ENCODE measurements around the gene SUCO.
A peak's percentile ranks its signal among the peaks of the same experiment; 100 is the strongest.

Gene SUCO

GRCh38 chr1:172517545-172517944, 15.4 kb upstream of the SUCO start:
- FAIRE-seq, result no peak

DNA sequence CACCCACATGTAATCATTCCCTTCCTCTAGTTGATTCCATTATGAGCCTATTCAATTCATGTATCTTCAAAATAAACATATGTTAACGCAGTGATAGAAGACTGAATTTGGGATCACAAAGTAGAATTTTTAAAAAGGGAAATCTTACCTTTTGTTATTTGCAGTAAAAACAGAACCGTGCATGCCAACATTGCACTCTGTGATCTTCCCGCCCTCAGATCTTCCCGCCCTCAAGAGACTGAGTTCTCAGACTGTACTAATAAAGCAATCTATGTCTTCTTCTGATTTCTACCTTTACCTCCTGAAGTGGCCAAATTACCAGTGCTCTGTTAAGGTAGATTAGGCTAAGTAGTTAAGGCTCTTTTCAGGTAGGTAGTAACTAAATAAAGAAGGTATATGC, 3.6 kb upstream of the SUCO start:
- FAIRE-seq, result no peak

DNA sequence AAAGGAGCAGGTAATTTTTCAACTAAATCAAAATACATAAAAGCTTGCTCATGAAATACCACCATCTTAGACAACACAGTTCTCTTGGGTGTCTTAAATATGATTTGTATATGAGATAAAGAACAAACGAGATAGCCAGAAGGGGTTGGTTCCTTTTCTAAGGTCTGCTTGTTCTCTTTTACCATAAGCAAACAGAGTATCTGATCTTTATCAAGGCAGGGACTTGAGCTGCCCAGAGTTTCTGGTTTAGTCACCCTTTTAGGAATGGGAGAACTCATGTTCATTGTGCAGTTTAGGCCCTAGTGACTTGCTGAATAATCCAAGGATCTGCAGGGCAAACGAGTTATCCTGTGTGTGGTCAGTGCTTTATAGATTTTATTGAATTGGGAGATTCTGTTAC, 3.0 kb upstream of the SUCO start:
- FAIRE-seq, result no peak

- peak; percentile 51 for FAIRE-seq
Observed at GRCh38 chr1:172531412-172532182, 1.4 kb upstream of the SUCO start.

GRCh38 chr1:172532183-172532699, 709 bp upstream of the SUCO start:
- FAIRE-seq, result peak; percentile 99

GRCh38 chr1:172533513-172534151, 682 bp downstream of the SUCO start:
- FAIRE-seq, result no peak

DNA sequence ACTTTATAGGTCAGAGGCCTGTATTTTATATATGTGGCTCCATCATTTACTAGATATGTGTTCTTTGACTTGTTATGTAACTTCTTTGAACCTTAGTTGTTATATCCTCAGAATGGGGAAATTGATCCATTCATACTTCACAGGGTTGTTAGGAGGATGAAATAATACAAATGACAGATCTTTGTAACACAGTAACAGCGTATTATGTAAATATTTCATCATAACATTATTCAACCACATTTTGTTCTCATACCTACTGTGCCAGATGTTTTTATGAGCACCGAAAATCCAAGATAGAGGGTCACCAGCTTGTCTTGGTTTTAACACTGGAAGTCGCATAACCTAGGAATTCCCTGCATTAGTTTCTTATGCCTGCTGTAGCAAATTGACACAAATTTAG, 3.3 kb downstream of the SUCO start:
- no peak for FAIRE-seq

- FAIRE-seq, result no peak
Observed at GRCh38 chr1:172537366-172537765, 4.4 kb downstream of the SUCO start.

DNA sequence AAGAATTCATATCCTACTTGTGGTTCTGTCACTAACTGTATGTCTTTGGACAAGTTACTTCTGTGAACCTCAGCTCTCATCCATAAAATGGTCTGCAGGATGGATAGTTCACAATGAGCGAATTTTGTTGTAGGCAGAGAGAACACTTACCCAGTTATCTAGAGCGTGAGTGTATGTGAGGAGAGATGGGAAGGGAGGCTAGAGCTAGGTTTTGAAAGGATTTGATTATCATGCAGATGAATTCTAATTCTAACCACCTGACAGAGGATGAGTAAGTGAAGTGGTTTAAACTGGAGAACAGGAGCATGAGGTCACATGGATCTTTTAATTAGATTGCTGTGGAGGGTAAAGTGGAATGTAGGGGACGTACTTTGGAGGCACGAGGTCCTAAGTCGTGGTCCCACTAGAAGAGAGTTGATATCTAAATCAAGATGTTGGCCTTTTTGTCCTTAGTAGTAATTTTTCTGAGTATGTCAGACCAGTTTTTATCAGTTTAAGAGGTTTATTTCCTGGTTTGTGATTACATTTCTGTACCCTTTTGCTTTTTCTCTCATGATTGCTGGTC, 5.0 kb downstream of the SUCO start:
- peak; percentile 58 for FAIRE-seq

DNA sequence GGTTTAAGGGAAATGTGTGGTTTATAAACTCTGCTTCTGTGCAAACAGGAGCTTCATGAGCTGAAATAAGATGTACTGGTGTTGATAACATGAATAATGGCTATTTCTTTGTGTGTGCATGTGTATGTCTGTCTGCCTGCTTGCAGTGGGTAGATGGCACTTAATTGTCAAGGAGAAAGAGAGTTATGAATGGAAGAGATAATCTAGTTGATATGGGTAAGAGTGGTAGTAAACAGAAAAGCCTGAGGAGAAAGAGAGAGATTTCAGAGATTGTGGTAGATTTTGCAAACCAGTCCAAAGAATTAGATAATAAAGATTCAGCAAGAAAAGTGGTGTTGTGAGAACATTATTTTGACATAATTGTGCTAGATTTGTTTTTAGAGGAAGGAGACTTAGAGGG, 7.7 kb downstream of the SUCO start:
- FAIRE-seq, result no peak

DNA sequence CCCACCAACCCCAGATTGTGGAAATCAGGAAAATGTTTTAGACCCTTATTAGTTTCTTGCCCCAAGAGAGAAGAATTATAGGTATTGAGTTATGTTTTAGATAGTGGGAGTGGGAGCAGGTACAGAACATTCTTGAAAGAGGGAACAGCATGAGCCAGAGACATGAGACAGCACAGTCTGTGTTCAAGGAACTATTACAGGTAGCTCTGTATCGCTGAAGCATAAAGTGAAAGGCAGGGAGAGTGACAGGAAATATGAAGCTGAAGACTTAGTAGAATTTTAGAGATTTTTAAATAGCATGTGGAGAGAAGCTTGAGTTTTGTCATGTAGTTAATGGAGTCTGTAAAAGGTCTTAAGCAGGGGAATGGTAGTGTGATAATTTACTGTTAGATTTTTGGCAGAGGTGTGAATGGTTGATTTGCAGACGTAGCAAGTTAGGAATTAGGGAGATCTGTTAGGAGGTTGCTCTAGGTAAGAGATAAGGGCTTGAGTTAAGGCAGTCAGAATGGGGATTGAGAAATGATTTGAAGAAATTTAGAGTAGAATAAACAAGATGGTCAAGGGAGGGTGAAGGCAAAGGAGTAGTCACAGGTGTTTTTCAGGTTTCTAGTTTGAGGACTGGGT, 11.6 kb downstream of the SUCO start:
- FAIRE-seq, result no peak

- FAIRE-seq, result no peak
Observed at GRCh38 chr1:172545396-172546004, 12.6 kb downstream of the SUCO start.

- FAIRE-seq, result no peak
Observed at GRCh38 chr1:172547071-172547470, 14.1 kb downstream of the SUCO start.

- no peak for FAIRE-seq
Observed at GRCh38 chr1:172549621-172550280, 16.8 kb downstream of the SUCO start.

DNA sequence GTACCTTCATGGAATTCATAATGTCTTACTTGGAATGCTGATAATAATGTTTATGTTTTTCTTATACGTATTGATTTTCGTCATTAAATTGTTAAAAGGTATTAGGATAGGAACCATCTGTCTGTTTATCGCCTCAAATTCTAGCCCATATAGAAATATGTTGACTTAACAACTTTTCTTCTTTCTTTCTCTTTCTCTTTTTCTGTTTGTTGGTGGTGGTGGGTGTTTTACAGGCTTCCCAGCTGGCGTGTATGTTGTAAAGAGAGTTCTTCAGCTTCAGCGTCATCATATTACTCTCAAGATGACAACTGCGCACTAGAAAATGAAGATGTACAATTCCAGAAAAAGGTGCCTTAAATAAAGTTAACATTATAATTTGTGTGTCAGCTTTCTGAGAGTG, 18.3 kb downstream of the SUCO start:
- no peak for FAIRE-seq

DNA sequence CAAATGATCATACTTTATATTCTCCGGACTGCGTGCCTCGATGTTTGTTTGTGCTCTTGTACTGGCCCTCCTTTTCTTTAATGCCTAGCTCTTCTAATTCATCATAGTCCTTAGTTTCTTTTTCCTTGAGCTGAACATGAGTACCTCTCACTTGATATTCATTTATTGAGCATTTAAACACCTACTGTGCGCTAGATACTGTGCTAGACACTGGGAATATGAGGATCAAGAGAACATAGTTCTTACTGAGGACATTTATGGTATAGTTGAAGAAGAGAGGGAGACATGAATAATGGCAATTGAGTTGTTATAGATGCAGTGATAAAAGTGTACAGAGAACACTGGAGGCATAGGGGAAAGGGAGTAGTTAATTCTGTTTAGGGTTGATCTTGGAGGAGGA, 22.0 kb downstream of the SUCO start:
- FAIRE-seq, result no peak

- FAIRE-seq, result no peak
Observed at GRCh38 chr1:172556461-172556860, 23.5 kb downstream of the SUCO start.

DNA sequence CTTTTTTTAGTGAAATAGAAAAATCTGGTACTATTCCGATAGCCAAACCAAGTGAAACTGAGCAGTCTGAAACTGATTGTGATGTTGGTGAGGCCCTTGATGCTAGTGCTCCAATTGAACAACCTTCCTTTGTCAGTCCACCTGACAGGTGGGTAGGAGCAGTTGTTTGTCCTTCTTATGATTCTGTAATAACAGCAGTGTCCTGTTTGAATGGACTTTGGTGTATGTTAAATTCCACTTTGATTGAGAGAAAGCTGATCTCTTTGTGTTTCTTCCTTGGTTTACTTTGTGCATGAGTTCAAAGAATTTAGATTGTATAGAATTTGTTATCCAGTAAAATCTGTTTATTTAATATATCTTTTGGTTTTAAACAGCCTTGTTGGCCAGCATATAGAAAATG, 24.3 kb downstream of the SUCO start:
- FAIRE-seq, result no peak

DNA sequence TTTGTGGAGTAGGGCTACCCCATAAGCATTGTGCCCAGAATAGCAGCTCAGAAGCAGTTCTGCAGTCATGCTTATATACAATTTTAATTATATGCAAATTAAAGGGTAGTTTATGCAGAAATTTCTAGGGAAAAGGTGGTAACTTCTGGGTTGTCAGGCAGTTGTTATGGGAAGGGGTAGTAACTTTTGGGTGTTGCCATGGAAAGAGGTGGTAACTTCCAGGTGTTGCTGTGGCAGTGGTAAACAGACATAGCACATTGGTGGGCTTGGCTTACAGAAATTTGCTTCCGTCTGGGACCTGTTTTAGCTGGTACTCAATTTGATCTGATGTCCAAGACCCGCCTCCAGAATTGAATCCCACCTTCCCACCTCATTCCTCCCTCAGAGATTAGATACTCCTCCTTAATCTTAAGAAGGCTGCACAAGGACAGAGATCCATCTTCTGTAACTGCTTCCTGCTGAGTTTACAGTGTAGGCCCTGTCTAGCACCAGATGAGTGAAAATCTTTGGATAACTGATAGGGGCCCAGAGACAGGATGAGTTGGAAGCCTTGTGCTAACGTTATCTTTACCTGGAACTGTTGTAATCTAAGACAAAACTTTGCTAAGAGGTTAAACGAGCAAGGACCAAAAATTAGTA, 26.7 kb downstream of the SUCO start:
- no peak for FAIRE-seq

- no peak for FAIRE-seq
Observed at GRCh38 chr1:172561252-172561651, 28.3 kb downstream of the SUCO start.

DNA sequence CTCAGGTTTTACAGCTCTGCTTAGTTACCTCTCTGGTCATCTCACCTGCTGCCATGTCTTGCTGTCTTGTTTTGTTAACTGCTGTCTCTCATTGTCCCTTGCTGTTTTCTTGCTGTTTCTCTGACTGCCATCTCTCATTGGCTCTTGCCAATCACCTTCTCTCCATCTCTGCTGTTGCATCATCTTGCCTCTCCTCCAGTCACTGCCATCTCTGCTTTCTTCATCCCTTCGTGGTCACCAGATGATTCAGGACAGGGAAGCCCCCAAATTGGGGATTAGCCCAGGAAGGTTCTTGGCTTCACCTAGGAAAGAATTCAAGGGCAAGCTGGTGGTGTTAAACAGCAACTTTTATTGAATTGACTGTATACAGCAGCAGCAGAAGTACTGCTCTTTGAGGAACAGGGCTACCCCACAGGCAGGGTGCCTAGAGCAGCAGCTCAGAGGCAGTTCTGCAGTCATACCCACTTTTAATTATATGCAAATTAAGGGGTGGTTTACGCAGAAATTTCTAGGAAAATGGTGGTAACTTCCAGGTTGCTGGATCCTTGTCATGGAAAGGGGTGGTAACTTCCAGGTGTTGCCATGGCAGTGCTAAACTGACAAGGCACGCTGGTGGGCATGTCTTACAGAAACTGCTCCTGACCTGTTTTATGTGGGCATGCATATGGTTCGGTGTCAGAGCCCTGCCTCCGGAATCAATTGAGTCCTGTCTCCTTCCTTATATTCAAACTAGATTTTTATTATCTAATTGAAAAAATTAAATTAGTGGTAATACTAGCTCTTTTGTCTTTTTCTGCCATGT, 33.4 kb downstream of the SUCO start:
- FAIRE-seq, result no peak

All from islet of Langerhans (tissue), 1 donor.